Keratinocyte (primary cell): Measurements from ENCODE around the gene CORO7.

ENCODE experiments used
- EZH2 ChIP-seq: IDR thresholded peaks from one replicate; pipeline ENCODE4 v1.6.1; 2012; ENCODE audit warnings: inconsistent platforms, mild to moderate bottlenecking, low read length, moderate library complexity
- TF ChIP-seq, protein P1 (sequence below), 3 experiments: IDR thresholded peaks in 1 of 3; conservative IDR thresholded peaks in 1 of 3; optimal IDR thresholded peaks in 1 of 3; 2 replicates in 2 of 3; 3 replicates in 1 of 3; pipeline versions ENCODE3 to v1.5.1; 2011; ENCODE audit warnings: low read length in 3 of 3, mild to moderate bottlenecking in 3 of 3, moderate library complexity in 2 of 3, control low read depth in 1 of 3, inconsistent platforms in 1 of 3; ENCODE audit not compliant: insufficient read depth in 2 of 3; ENCODE audit errors: extremely low read depth in 1 of 3

DNA sequence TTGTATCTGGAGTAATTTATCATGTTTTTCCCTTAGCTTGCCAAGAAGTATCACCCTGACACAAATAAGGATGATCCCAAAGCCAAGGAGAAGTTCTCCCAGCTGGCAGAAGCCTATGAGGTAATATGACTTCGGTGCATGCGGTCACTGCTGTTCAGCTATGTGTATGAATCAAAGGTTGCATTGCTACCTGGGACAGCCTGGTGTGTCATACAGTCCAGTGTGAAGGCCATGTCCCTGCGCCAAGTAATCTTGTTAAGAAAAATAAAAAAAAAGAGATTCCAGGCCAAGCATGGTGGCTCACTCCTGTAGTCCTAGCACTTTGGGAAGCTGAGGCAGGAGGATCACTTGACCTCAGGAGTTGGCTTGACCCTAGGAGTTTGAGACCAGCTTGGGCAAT is 21.0 kb upstream of the CORO7 start:
- TF ChIP-seq, protein P1, sequence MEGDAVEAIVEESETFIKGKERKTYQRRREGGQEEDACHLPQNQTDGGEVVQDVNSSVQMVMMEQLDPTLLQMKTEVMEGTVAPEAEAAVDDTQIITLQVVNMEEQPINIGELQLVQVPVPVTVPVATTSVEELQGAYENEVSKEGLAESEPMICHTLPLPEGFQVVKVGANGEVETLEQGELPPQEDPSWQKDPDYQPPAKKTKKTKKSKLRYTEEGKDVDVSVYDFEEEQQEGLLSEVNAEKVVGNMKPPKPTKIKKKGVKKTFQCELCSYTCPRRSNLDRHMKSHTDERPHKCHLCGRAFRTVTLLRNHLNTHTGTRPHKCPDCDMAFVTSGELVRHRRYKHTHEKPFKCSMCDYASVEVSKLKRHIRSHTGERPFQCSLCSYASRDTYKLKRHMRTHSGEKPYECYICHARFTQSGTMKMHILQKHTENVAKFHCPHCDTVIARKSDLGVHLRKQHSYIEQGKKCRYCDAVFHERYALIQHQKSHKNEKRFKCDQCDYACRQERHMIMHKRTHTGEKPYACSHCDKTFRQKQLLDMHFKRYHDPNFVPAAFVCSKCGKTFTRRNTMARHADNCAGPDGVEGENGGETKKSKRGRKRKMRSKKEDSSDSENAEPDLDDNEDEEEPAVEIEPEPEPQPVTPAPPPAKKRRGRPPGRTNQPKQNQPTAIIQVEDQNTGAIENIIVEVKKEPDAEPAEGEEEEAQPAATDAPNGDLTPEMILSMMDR (optimal IDR thresholded peaks at IDR 0.05 in 1 of 3, IDR thresholded peaks at IDR 0.05 in 1 of 3, conservative IDR thresholded peaks at IDR 0.05 in 1 of 3; ENCODE audit: extremely low read depth in 1 of 3, insufficient read depth in 2 of 3, low read length in 3 of 3), result no peak
- no peak for TF ChIP-seq EZH2
